Fibroblast of skin of left biceps (primary cell): ENCODE results near the gene CELF3.
"Not testable (repeated sequence)": the region's sequence is repeated elsewhere in the genome, so short reads cannot be mapped to it uniquely, and the experiment has no call there.

ENCODE experiments used
- DNase-seq, 2 experiments: peaks; one replicate each; pipeline ENCODE4 v3.0.0-alpha.2; 2013; ENCODE audit warnings: low read depth in 2 of 2

CELF3 gene

GRCh38 chr1:151703813-151704212 lies 12.8 kb downstream of the CELF3 start:
- DNase-seq, result no peak

DNA sequence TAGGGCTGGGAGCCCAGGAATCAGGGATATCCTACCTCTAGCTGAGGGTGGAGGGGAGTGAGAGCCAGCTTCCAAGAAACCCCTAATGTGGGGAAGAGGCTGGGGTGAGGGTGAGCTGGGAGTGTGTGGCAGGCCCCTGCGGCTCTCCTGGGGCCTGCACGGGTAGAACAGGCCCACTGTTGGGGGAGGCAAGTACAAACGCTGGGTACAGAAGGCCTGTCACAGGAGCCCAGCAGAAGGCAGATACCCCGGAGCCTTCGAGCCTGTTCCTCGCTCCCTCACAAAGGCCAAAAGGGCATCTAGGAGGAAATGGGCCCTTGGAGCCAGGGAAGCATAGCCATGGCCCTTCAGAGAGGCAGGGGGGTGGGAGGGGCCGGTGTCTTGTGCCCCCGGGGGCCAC lies 13.7 kb downstream of the CELF3 start:
- no peak for DNase-seq

- DNase-seq, result no peak
Measured at GRCh38 chr1:151701515-151701914, 15.1 kb downstream of the CELF3 start.

- no peak for DNase-seq
Measured at GRCh38 chr1:151693057-151693651, 23.4 kb downstream of the CELF3 start.

DNA sequence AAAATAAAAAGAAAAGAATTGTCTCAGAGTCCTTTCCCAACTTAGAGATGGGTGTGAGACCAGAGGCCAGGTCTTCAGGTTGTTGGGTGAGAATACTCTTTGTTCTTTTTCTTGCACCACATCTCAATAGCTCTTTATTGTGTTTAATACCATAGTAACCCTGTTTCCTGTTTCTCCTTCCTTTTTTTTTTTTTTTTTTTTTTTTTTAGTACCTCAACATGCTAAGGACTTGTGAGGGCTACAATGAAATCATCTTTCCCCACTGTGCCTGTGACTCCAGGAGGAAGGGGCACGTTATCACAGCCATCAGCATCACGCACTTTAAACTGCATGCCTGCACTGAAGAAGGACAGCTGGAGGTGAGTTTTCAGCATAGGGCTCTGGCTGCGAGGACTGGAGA lies 24.4 kb downstream of the CELF3 start:
- no peak for DNase-seq

DNA sequence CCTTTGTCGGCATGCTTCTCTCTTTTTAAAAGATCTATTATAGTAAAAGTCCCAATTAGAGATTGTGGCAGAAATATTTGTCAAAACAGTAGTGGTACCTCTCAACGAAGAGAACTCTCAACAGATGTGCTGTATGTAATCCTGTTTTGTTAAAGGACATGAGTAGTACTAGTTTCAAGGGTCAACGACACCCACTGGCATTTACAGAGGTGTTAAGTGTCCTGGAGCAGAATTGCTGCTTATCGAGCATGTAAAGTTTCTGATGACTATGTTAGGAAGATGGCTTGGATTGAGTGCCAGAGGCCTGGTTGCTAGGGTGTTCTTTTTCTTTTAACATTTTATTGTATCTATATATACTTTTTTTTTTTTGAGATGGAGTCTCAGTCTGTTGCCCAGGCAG lies 27.1 kb downstream of the CELF3 start:
- DNase-seq, result no peak

DNA sequence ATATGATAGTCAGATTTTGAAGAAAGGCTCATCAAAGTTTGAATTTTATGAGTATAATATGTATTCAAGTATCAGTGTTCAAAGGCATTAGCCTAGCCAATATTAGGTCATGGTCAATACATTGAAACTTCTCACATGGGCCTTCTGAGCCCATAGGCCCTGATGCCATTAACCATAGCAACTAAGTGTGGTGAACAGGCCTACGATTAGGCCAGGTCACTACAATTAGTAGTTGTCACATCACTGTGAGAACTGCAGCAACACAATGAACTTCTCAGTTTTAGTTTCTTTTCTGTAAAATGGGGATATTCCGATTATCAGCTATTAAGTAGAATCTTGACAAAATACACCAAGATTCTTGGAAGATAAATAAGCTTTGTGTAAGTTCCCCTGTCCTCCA lies 30.0 kb downstream of the CELF3 start:
- DNase-seq, result no peak

- no peak for DNase-seq
Measured at GRCh38 chr1:151684128-151684527, 32.5 kb downstream of the CELF3 start.

DNA sequence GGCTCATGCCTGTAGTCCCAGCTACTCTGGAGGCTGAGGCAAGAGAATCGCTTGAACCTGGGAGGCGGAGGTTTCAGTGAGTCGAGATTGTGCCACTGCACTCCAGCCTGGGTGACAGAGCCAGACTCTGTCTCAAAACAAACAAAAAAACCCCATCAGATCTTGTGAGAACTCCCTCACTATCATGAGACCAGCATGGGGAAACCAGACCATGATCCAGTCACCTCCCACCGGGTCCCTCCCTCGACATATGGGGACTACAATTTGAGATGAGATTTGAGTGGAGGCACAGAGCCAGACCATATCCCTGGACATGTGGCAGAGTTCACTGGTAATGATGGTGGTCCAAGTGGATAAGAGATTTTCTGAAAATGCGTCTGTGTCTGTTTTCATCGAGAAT lies 33.7 kb downstream of the CELF3 start:
- DNase-seq, result not testable (repeated sequence)

GRCh38 chr1:151681923-151682322 lies 34.7 kb downstream of the CELF3 start:
- DNase-seq, result peak; percentile 35 to 53

DNA sequence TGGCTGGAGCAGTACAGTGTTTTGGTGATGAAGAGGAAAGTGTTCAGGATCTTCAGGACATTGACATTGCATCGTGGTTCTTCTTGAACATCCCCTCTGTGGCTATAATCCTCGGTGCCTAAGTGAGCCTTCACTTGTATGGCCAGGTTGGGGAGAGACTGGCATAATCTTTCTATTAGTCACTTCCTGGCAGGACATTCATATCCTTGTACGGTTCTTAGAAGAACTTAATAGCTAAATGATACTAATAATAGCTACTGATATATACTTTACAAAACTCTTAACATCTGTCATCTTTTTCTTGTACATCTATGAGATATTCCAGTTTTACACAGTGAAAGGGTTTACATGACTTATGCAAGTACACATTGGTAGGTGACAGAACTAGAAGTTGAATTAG lies 35.8 kb downstream of the CELF3 start:
- peak; percentile 59 to 66 for DNase-seq

- DNase-seq, result no peak
Measured at GRCh38 chr1:151680391-151680790, 36.2 kb downstream of the CELF3 start.

DNA sequence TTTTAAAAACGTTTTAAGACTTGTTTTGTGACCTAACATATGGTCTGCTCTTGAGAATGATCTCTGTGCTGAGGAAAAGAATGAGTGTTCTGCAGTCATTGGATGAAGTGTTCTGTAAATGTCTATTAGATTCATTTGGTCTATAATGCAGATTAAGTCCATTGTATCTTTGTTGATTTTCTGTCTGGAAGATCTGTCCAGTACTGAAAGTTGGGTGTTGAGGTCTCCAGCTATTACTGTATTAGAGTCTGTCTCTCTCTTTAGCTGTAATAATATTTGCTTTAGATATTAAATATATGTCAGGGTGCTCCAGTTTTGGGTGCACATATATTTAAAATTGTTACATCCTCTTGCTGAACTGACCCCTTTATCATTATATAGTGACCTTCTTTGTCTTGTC lies 43.2 kb downstream of the CELF3 start:
- no peak for DNase-seq

DNA sequence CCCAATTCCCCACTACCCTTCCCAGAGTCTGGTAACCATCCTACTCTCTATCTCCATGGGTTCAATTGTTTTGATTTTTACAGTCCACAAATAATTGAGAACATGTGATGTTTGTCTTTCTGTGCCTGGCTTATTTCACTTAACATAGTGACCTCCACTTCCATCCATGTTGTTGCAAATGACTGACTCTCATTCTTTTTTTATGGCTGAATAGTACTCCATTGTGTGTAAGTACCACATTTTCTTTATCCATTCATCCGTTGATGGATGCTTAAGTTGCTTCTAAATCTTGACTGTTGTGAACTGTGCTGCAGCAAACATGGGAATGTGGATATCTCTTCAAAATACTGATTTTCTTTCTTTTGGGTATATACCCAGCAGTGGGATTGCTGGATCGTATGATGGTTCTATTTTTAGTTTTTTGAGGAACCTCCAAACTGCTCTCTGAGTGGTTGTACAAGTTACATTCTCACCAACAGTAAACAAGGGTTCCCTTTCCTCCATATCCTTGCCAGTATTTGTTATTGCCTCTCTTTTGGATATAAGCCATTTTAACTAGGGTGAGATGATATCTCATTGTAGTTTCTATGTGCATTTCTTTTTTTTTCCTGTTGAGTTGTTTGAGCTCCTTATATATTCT lies 46.4 kb downstream of the CELF3 start:
- DNase-seq, result not testable (repeated sequence)

- DNase-seq, result no peak
Measured at GRCh38 chr1:151668090-151668489, 48.5 kb downstream of the CELF3 start.

DNA sequence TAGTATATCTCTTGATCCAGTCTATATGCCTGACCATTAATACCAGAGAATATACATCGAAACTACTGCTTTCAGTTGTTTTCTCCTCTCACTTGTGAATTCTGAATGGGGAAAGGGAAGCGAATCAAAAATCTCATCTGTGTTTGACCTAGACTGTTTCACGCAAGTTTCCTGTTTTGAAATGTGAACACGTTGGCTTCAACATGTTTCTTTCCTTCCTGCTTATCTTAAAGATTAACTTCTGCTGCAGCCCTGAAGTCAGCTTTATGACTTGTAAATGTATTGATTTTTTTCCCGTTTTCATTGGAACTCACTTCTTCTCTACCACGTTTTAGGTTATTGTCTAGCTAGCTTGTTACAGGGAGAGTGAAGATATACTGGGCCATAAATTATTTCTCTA lies 54.9 kb downstream of the CELF3 start:
- no peak for DNase-seq

GRCh38 chr1:151655371-151655770 lies 61.2 kb downstream of the CELF3 start:
- no peak for DNase-seq

DNA sequence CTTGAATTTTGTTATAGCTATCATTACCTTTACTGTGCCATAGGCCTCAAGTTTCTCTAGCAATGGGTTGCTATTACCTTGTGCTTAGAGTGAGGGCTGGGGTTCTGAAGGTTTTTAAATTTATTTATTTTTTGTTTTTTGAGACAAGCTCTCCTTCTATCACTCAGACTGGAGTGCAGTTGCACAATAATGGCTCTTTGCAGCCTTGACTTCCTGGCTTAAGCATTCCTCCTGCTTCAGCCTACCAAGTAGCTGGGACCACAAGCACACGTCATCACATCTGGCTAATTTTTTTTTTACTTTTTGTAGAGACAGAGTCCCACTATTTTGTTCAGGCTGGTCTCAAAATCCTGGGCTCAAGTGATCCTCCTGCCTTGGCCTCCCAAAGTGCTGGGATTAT lies 63.2 kb downstream of the CELF3 start:
- no peak for DNase-seq
